Activated CD4-positive, CD25-positive, alpha-beta regulatory T cell treated with anti-CD3 and anti-CD28 coated beads, Interleukin-2, amount 50 U/mL, for 24 hours (primary cell): ENCODE results near the gene UNKL.

ENCODE experiments used
- ATAC-seq, 2 donors: fragments of 150-1000 bp; cut with Tn5 transposase; one replicate each; pipeline ENCODE4 v1.10.0; 2021; ENCODE audit warnings: mild to moderate bottlenecking in 1 of 2, moderate library complexity in 1 of 2

The UNKL gene

DNA sequence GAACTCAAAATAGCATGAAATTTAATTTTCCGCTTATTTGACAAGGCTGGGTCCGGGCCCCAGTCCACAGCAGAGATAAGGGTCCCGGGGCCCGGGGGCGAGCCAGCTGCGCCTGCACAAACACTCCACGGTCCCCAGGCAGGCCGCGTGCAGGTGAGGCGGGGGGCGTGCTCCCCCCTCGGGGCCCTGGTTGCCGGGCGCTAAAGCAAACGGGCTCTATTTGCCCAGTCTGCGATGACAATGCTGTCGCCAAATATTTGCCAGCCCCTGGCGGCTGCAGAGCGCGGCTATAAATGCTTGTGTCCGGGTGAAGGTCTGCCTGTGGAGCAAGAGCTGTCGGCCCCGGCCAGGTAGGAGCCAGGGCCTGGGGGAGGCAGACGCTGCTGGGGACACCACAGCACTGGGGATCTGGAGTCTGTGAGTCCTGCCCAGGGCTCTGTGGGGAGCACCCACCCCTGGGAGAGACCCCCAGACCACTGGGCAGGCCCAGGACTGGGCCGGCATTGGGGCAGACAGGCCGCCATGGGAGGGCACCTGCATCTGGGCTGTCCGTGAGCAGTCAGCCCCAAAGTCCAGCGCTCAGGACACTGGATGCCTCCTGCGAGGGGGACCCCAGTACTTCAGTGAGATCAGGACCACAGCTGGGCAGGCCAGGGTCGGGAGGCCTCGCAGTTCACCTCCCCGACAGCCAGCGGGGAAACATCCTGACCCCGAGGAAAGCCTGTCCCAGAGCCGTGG, 16.4 kb upstream of the UNKL start, which contains the start of gene PERCC1:
Gene PERCC1 (plus strand): TSS at position 320 of the 738 bp plus-strand sequence. CDS start 1,516 bp downstream, outside the sequence.
- ATAC-seq: no peak

DNA sequence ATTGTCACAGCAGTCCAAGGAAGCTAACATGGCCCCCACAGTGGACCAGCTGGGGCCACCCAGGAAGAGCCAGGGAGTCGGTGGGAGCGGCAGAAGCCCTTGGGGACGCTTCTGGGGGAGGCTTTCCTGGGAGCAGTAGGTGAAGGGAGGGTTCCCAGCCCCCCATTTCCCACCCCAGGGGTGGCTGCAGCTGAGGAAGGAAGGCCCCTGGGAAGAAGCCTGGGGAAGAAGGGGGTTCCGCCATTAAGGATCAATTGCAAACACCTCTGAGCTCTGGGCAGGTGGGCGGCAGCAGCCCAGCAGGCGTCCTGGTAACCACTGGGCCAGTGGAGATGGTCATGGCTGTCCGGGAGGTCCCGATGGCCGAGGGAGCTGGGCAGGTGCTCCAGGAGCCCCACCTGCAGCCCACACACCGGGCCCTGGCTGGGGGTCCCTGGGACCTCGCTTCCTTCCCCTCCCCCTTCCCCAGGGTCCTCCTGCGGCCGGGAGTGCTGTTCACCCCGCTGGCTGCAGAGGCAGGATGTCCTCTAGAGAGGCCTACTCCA, 15.8 kb upstream of the UNKL start:
- no peak for ATAC-seq

DNA sequence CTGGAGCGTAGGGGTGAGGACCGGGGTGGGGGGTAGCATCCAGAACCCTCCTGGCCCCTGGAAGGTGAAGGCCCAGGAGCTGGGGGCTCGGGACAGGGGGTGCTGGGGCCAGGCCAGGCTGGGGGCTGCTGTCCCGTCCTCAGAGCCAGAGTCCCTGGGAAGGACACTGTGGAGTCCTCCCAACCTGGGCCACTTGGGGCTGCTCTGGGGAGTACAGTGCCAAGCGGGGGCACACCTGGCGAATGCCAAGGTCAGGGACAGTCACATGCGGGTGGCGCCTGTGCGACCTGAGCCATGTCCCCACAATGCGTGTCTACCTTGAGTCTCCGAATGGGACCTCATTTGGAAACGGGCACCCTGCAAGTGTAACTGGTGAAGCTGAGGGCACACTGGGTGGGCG, 15.1 kb upstream of the UNKL start:
- ATAC-seq: no peak

DNA sequence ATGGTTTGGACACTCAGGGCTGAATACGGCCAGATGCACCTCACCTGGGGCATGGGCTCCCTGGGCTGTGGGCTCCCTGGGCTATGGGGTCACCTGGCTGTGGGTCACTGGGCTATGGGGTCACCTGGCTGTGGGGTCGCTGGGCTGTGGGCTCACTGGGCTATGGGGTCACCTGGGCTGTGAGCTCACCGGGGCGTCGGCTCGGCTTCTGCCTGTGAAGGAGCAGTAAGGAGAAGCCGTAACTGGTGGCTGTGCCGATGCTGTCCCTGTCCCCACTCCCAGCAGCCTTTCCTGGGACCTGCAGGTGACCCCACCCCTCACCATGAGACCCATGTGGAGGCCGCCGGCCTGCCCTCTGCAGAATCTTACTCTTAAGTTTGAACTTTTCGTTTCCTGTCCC, 14.5 kb upstream of the UNKL start:
- ATAC-seq: no peak

DNA sequence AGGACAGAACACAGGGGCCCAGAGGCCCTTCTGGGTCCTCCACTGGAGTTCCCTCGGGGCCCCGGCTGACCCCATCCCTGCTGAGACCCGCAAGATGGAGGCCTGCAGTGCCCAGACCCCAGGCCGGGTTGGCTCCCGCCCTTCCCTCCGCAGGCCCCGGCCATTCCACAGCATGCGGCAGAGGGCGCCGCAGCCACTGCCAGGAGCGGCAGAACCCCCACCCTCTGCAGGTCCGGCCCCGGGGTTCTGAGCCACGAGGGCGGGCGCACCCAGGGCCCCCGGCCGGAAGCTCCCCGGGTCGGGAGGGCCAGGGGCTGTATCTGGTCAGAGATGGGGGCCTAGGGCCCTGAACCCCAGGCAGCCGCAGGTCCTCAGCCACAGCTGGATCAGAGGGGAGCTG, 14.0 kb upstream of the UNKL start:
- ATAC-seq: peak; percentile 61 to 76

DNA sequence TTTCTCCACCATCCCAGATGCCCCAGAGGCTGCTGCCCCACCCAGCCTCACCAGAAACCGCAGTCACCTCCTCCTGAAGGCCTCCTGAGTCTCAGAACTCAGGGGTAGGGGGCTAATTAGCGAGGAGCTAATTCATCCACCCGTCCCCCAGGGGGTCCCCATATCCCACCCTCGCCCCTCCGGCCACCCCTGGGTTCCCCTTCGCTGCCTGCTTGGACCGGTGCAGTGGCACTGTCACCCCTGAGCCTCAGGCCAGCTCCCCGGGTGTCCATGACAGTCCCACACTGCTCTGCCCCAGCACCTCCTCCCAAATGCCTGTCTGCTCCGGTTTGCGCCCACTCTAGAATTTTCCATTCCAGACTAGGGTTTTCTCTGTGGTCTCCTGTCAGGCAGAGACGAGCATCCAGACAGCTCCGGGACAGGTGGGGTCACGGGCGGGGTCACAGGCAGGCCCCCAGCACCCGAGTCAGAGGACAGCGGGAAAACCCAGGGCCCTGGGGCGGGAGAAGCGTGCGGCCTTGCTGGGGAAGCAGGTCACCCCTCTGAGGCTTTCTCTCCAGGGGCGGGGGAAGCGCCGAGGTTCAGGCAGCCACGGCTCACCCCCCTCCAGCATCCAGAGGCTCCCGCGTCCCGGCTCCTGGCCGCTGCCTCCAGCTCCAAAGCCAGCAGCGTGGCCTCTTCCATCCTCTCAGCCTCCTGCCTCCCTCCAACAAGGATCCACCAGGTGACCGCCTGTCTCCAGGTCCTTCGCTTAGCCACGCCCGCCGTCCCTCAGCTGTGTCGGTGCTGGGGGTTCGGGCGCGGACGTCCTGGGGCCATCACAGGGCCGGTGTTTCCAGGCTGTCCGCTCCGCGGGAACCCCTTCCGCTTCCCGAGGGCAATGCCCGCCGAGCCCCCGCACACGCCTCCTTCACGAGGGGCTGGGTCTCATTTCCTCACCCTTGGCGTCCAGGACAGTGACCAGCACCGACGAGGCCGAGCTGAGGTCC, 13.3 kb upstream of the UNKL start:
- no peak for ATAC-seq

DNA sequence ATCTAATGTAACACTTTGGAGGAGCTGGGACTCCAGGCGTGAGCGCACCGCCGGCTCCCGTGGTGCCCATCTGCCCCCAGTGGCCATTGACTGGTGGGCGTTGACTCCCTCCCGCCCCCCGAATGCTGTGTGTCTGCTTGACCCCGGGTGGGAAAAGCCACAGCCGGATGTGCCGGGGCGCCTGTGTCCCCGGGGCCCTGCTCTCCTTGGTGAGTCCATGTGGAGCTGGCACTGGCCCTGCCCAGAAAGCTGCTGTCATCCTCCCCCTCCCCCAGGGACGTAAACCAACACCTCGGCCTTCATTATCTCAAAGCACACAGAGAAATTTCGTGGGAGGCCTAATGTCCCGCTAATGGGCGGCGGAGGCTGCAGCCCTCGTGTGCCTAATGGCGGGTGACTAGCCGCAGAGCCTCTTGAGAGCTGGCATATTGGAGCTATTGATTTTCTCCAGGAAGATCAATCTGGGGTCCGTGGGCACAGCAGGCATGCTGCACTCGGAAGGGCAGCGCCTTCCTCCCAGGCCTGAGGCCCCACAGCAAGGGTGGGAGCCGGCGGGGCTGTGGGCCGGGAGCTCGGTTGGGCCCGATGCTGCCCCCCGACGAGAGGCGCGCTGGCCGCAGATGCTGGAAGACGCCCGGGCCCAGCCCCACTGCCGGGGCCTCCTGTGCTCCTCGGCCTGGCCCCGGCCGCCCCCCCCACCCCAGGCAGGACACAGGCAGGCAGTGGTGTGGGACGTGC, 12.4 kb upstream of the UNKL start:
- no peak for ATAC-seq

DNA sequence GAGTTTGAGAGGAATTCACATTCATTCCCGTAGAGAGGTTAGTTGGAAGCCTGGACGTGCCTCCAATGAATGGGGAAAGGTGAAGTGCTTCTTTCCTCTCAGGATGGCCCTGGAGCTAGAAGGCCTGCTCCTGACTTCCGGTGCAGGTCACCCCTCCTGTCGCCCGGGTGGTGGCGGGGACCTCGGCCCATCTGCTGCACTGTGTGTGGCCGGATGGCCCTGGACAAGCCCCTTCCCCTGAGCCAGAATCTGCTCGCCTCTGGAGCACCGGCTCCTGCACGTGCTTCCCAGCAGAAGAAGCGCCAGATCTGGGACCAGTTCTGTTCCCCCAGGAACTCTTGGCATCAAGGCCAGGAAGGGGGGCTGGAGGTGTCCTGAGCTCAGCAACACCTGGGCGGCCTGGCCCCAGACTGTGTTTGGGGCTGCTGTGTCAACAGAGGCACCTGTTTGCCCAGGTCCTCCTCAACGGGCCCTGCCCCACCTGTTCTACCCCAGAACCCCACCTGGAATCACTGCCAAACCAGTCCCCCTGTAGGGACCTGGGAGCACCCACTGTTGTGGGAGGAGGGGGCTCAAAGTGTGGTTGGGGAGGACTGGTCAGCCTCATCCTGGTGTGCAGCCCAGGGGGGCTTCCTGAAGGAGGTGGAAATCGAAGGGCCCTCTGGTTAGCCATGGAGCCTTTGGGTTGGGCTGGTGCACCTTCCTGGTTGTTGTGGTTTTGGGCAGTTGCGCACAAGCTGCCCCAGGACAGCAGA, 11.3 kb upstream of the UNKL start:
- ATAC-seq: no peak

DNA sequence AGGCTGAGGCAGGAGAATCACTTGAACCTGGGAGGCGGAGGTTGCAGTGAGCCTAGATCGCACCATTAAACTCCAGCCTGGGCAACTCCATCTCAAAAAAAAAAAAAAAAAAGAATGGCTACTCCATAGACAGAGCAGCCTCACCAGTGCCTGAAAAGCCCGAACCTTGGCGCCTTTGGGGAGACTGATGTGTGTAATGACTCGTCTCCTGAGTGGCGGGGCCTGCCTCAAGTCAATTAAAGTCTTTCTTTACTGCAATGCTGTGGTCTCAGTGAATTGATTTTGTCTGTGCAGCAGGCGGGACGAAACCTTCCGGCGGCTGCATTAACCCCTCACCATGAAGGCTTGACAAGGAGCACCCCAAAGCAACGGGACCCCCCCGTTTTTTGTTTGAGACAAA, 9.5 kb upstream of the UNKL start:
- ATAC-seq: no peak

DNA sequence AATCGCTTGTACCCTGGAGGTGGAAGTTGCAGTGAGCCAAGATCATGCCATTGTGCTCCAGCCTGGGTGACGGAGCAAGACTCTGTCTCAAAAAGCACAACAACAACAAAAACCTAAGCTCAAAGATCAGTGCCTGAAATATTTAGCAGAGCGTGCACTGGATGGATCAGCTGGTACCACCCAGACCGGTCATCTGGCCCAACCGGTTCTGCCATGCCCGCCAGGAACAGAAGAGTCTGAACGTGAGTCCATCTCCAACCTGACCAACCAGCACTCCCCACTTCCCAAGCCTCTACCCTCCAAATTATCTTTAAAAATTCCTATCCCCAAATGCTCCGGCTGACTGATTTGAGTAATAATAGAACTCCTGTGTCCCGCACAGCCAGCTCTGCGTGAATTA, 7.6 kb upstream of the UNKL start:
- ATAC-seq: no peak

DNA sequence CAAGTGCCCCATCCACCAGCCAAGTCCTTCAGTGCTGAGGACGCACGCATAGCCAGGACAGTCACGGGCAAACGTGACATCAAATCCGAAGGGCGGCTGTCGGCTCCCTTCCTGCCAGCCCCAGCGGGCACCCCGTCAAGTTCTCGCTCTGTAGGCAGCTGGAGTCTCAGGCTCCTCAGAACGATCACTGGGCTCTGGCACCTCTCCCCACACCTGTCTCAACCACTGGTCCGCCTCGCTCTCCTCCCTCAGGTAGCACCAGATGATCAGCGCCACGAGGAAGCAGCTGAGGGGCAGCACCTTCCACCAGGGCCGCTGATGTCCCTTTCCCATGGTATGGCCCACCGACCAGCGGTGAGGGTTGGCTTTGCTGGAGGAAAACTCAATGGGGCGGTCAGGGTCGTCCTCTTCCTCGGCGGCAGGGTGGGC, 5.6 kb upstream of the UNKL start:
- ATAC-seq: no peak

DNA sequence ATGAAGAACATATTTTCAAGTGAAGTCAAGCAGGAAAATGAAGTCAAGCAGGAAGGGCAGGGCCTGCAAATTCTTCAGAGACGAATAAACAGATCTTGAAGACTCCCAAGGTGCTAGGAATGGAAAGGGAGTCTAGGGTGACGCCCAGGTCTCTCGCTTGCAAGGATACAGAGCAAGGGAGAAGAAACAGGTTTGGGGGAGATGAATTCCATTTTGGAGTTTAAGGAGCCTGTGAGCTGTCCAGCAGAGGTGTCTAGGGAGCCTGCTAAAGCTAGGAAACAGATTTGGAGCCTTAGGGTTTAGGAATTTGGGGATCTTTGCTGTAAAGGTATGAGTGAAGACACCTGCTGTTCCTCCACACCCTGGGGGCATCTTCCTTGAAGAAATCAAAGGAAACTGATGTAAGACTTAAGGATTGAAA, 2.0 kb upstream of the UNKL start:
- no peak for ATAC-seq

DNA sequence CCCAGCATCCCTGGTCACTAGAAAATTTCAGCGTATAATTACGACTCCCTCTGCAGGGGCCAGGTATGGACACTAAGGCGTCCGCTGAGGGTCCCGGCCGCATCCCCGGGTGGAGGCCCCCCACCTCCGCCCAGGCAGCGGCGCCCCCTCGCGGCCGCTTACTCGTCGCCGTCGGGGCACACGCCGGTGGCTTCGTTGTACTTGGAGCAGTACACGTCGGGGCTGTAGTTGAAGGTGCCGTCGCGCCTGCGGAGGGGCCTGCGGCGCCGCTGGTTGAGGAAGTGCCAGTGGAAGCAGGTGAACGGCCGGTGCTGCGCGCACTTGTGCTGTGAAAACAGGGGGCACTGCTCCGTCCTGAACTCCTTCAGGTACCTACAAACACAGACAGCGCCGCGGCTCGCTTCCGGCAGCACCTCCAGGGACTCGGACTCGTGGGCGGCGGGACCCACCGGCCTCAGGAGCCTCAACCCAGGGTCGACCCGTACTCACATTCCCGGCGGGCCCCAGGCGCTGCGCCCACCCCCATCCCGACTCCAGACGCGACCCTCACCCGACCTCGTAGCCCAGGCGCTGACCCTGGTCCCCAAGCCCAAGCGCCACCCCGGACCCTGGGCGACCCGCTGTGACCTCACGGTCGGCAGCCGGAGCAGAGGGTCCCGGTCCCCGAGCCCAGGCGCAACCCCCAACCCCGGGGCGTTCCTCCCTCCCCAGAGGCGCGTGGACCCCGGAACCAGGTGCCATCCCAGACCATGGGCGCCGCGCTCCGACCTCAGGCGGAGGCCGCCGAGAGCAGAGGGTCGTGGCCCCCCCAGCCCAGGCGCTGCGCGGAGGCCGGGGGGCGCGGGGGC, 596 bp downstream of the UNKL start:
- ATAC-seq: peak; percentile 69 to 70

DNA sequence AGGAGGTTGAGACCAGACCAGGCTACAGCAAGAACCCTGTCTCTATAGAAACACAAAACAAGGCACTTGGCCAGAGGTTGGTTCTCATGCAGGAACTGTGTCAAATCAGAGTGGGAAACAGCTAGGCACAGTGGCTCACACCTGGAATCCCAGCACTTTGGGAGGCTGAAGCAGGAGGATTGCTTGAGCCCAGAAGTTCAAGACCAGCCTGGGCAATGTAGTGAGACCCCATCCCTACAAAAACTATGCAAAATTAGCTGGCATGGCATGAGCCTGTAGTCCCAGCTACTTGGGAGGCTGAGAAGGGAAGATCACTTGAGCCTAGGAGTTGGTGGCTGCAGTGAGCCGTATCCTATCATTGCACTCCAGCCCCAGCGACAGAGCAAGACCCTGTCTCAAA, 1.7 kb downstream of the UNKL start:
- ATAC-seq: no peak

DNA sequence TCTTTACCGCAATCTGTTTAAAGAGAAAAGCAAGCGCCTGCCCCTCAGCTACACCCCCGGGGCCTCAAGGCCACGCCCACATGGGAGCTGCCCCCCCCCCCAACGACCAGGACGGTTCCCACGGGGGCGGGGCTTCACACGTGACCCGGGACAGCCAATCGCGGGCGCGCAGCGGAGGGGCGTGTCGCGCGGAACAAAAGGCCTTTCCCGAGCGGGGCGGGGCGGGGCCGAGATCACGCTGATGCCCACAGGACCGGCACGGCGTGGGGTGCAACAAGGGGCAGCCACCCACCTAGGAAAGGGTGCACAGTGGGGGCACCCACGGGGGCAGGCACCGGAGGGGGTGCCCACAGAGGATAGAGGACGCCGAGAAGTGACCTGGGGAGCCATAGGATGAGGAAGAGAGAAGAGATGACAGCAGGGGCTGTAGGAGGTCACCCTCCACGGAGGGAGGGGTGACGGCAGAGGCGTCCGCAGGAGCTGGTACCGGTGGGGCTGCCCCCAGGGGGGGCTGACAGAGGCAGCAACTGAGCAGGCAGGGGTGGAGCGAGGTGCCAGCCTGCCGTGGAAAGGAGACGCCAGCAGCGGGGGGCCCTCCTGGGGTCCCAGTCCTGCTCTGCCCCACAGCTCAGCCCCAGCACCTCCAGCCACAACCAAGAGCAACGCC, 6.2 kb downstream of the UNKL start:
- peak; percentile 94 to 97 for ATAC-seq

DNA sequence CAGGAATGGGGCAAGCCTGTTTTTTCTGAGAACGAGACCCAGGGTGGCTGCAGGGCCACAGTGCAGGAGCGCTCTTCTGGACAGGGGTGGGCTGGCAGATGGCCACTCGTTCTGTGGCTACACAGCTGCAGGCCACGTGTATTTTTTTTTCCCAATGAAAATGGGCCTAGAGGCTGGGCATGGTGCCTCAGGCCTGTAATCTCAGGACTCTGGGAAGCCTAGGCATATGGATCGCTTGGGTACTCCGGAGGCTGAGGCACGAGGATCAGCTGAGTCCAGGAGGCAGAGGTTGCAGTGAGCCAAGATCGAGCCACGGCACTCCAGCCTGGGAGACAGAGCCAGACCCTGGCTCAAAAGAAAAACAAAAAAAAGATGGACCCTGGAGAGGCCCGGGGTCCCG, 6.8 kb downstream of the UNKL start:
- no peak for ATAC-seq

DNA sequence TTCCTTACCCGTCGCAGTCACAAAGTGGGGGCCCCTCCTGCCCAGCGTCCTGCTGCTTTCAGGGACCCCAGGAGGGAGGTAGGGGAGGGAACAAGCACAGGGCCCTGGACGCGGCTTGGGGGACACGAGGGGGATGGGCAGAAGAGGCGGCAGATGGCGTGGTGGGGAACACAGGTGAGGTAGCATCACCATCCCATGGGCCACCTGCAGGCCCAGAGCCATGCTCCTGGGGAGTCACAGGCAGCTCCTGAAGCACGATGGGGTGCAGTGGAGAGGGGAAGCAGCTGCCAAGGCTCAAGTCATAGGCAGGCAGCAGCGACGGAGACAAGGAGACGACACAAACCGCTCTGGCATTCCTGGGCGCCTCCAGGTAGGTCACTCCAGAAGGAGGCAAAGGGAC, 10.8 kb downstream of the UNKL start:
- ATAC-seq: no peak

DNA sequence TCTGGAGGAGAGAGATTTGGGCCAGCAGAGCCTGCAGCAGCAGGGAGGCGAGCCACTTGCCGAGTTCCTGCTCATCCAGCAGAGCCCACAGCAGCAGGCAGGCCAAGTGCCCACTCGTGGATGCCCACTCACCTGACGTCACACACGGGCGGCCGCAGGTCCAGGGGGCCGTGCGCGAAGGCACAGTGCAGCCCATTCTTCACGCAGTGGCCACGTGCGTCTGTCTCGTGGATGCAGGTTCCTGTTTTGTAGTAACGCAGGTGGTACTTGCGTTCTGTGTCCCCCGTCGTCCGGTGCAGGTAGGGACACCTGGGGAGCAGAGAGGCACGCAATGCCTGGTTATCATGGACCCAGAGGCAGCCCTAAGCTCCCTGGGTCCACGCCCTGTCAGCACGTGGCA, 11.5 kb downstream of the UNKL start:
- ATAC-seq: no peak

DNA sequence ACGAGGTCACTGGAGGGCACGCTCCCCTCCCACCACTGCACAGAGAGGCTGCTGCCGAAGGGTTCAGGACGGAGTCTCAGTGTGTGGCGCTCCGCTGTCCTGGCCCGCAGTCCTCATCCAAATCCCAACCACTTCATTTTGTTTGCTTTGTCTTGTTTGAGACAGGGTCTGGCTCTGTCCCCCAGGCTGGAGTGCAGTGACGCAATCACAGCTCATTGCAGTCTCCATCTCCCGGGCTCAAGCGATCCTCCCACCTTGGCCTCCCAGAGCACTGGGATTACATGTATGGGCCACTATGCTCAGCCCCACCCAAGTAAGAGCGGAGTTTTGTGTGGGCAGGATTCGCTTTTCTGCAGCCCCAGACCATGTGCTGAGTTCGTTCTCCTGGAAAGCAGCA, 12.7 kb downstream of the UNKL start:
- no peak for ATAC-seq

DNA sequence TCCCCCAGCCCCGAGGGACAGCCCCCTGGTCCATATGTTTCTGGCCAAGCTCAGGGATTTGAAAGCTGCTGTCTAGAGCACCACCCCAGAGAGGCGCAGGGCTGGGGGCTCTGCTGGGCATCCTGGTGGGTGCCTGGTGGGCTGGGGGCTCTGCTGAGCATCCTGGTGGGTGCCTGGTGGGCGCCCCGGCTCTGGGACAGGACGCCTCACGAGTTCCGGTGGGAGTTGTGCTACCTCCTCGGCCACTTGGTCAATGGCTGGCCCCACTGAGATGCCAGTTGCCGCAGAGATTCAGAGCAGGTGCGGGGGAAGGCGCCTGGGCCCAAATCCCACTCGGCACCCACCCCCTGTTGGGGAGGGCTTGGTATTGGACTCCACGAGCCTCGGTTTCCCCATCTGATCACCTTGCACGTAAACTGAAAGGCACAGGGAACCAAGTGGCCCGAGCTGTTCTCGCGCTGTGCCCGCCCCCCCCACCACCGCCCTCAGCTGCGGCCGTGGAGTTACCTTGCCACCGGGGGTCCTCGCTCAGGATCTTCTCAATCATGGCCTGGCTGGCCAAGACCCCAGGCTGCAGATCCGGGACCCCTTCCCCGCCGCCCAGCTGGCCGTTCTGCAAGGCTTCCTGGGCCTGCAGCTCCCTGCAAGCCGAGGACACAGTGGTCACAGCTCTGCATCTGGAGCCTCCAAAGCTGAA, 13.3 kb downstream of the UNKL start:
- ATAC-seq: no peak
